Femur (tissue), 1 donor: ENCODE results near the gene FBXW9.
"Not testable (repeated sequence)": the region's sequence is repeated elsewhere in the genome, so short reads cannot be mapped to it uniquely, and the experiment has no call there.

ENCODE experiments used
- DNase-seq: peaks from one replicate; pipeline ENCODE4 v3.0.0-alpha.2; 2017

The FBXW9 gene

DNA sequence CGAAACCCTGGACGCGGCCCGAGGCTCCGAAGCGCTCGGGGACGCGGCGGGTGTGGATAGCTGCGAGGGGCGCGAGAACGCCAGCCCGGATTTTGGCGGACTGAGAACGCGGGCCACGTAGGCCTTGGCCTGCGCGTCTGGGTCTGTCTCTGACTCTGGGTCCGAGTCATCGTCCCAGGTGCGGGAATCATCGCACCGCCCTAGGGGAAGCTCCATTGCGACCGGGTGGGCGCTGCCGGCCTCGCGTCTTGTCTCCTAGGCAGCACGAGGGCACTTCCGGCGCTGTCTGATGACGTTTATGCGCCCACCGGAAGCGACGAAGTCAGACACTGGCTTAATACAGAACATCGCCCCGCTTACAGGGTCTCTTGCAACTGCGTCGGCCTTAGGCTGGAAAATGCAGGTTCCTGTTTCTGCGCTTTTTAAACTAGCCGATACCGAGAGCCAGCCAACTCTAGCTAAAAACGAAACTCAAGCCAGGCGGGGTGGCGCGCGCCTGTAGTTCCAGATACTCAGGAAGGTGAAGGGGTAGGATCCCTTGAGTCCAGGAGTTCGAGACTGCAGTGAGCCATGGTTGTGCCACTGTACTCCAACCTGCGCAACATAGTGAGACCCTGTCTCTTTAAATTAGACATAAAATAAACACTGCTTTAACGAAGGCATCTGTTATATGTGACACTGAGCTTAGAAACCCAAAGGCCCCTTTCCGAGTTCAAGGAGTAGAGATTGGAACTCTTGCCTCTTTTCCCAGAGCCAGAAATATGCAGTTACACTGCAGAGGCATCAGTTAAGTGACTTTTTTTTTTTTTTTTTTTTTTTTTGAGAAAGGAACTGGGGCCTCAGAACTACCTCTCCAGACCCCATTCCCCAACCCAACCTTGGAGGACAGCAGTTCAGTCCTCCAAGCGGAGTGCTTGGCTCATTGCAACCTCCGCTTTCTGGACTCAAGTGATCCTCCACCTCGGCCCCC is at the start of gene FBXW9:
Gene FBXW9, minus strand, starts transcription at position 266 of the 970 bp plus-strand sequence. Its CDS starts 50 bp downstream, at position 216.
- DNase-seq: peak; percentile 98

- DNase-seq: no peak
Observed at GRCh38 chr19:12745166-12745897, 48.9 kb upstream of the FBXW9 start.

GRCh38 chr19:12737835-12738351 is 41.5 kb upstream of the FBXW9 start:
- DNase-seq: no peak

GRCh38 chr19:12736995-12737834 is 40.8 kb upstream of the FBXW9 start, which contains the start of gene GET3:
Gene GET3, plus strand, starts transcription at chr19:12737497. Its CDS starts 9 bp downstream, at chr19:12737506.
- peak; percentile 96 for DNase-seq

DNA sequence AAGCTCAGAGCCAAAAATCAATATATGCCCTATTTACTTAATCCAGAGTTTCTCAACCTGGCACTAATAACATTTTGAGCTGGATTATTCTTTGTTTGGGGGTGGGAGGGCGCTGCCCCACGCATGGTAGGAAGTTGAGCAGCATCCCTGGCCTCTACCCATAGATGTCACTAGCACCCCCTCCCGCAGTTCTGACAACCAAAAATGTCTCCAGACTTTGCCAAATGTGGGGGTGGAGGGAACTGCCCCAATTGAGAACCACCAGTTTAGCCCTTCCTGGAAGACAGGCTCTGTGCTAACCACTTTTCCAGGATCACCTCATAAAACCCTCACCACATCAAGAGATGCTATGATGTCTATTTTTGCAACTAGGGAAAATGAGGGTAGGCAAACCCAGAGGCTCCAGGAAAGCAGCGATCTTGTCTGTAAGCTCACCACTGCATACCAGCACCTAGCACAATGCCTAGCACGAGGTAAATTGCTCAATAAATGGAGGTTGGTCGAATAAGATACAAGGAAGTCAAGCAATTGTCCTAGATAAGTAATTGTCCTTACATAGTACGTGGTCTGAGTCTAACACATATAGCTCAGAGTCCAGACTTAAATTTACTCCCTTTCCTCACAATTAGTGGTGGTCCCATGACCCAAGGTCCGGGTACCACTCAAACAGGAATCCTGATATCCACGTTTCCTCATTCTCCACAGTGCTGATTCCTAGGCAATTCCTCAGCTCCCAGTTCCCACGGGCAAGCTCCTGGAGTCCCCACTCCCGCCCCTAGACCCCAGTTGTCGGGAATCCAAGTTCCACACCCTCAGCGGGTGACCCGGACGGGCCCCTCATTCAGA is 37.2 kb upstream of the FBXW9 start:
- DNase-seq: peak; percentile 54

DNA sequence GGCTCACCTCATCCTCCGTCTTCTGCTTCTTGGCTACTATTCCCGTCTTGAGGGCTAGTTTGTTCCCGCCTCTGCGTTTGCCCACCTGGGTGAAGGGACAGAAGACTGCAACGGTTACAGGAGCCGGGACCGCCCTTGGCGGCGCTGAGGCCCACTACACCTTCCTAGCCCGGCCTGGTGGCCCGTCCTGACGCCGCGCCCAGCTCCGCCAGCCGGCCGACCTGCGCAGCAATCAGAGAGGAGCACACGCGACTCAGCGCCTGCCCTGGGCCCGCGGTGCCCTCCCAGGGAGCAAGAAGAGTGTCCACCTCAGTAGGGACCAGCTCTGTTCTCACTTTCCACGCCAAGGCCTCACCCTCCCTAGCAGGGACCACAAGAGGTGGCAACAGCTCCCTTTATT is 34.9 kb upstream of the FBXW9 start:
- no peak for DNase-seq

DNA sequence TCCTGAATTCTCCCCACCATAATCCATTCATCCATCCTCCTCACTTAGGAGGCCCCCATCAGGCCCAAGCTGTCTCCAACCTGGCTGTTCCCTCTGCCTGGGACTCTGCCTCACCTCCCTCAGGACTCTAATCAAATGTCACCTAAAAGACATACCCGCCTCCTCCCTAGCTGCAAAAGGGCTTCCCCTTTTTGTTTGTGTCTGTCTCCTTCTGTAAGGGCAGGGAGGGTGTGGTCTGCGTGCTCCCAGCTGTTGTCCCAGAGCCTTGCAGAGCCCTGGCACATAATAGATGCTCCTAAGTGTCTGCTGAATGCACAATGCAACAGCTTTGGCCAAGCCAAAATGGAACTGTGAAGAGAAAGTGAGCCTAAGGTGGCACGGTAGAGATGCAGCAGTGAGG is 33.6 kb upstream of the FBXW9 start:
- no peak for DNase-seq

DNA sequence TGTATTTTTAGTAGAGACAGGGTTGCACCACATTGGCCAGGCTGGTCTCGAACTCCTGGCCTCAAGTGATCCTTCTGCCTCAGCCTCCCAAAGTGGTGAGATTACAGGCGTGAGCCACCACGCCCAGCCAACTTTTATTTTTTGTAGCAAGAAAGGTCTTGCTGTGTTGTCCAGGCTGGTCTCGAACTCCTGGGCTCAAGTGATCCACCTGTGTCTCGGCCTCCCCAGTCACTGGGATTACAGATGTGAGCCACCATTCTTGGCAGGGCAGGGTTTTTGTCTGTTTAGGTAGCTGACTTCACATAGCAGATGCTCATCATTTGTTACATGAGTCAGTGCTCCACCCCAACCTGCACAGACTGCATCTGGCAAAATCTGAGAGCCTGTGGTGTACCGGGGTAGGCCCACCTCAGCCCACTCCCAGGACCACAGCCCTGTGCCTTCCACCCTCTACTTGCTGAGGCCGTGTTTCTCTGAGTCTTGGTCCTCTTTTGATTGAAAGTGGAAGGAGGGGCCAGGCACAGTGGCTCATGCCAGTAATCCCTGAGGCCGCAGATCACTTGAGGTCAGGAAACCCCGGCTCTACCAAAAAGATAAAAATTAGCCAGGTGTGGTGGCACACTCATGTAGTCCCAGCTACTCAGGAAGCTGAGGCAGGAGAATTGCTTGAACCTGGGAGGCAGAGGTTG is 31.5 kb upstream of the FBXW9 start:
- no peak for DNase-seq

- DNase-seq: no peak
Observed at GRCh38 chr19:12726988-12727316, 30.5 kb upstream of the FBXW9 start.

DNA sequence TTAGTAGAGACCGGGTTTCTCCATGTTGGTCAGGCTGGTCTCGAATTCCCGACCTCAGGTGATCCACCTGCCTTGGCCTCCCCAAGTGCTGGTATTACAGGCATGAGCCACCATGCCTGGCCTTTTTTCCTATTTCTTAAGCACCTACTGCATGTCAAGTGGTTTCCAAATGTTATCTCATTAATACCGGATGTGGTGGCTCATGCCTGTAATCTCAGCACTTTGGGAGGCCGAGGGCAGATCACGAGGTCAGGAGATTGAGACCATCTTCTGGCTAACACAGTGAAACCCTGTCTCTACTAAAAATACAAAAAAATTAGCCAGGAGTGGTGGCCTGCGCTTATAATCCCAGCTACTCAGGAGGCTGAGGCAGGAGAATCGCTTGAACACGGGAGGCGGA is 29.2 kb upstream of the FBXW9 start:
- DNase-seq: not testable (repeated sequence)

- peak; percentile 77 for DNase-seq
Observed at GRCh38 chr19:12723641-12724426, 27.4 kb upstream of the FBXW9 start, which contains the start of gene TNPO2. Gene TNPO2, minus strand, starts transcription at chr19:12723932. Its CDS starts 2,955 bp downstream, at chr19:12720977.

DNA sequence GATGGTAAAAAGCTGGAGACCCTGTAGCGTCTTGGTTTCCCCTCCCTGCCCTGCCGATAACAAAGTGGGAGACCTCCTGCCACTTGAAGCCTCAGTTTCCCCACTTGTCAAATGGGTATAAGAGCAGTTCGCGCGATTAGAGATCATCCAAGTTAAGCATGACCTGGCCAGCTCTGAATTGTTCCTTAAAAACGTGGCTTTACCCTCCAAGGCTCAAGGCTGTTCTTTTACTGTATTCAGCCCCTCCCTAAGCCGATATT is 26.9 kb upstream of the FBXW9 start:
- DNase-seq: no peak

GRCh38 chr19:12722566-12723380 is 26.3 kb upstream of the FBXW9 start:
- DNase-seq: peak; percentile 98

DNA sequence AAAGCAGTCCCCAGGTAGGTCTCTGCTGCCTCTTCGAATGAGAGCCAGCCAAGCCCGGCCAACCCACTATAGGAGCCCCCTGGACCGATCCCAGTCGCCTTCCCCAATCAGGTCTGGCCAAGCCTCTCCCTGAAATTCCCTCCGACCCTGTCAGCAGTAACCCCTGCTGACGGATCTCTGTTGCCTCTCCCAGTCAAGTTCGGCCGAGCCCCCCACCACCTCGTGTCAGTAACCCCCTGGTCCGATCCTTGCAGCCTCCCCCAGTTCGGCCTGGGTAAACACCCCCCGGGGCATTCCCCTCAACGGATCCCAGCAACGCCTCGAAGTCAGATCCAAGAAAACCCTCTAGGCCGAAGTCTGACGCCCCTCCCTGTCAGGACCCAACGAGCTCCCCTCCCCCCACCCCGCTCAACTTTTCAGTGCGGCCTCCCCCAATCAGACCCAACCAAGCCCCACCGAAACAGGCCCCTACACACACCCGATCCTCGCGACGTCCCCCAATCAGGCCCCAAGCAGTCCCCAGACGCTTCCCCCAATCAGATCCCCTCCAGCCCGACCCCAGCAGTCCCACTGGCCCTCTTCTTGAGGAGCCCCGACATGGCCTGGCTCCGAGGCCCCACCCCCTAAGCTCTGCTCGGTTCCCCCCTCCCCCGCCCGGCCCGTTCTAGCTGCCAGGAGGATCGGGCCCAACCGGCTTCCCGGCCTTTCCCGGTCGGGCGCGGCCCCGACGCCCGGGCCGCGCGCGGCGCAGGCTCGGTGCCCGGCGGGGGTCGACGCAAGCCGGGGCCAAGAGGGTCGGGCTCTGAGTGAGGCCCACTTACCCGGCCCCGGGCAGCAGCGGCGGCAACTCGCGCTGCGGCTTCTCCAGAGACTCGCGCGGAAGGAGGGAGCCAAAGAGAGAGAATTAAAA is 25.5 kb upstream of the FBXW9 start:
- DNase-seq: peak; percentile 87

DNA sequence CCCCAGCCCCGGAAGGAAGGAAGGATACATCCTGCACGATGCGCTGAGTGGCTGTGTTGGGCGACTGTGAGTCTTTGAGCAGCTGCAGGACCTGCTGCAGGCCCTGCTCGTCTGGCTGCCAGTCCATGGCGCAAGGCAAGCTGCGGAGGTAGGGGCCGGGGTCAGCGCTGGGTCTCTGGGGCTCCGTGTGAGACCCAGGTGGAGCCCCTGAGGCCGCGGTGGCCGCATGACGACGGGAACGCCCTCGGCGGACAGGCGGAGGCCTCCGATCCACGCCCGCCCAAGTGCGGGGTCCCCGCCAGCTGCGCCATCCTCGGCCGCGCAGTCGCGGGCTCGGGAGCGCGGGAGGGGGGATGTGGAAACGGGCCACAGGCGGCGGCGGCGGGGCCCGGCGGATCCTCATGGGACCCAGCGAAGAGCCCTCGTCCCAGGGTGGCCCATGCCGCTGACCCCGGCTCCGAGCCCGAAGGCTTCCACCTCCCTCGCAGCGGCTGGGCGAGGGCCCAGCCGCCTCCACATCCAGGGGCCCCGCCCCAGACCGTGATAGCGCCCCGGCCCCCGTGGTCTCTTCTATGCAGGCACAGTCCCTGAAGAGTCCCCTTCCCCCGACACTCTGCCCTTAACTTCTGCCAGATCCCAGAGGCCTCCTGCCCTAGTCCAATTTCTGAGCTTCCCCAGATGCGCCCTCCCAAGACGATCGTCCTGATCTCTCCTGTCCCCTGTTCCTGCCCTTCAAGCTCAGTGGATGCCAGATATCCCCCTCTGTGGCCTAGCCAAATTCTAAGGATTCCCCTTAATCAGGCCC is 24.6 kb upstream of the FBXW9 start:
- DNase-seq: peak; percentile 39

- no peak for DNase-seq
Observed at GRCh38 chr19:12720296-12720695, 23.9 kb upstream of the FBXW9 start.

GRCh38 chr19:12715929-12716328 is 19.5 kb upstream of the FBXW9 start:
- no peak for DNase-seq
